Neural cell (in vitro differentiated cells): ENCODE data around the gene QRFPR. TPM values are rescaled to one million over a fixed set of nuclear protein-coding genes. Genes with fewer than 3 reads are reported as not detected.
"Not testable (repeated sequence)": the region's sequence is repeated elsewhere in the genome, so short reads cannot be mapped to it uniquely, and the experiment has no call there.

Source experiments
- H2AFZ ChIP-seq: fragments of 200-600, 300-800 bp; sonication (generic), shearing (Covaris generic); 2 replicates; pipeline ENCODE4 v1.6.0; 2014; ENCODE audit warnings: low read depth, mild to moderate bottlenecking, antibody characterized with exemption, low read length, moderate library complexity
- H3F3A ChIP-seq: fragments of 200-600 bp; shearing (Covaris generic); 2 replicates; pipeline ENCODE4 v1.6.1; 2016; ENCODE audit warnings: mild to moderate bottlenecking, moderate library complexity, mixed read lengths, antibody characterized with exemption, low read length; ENCODE audit not compliant: insufficient read depth, poor library complexity, severe bottlenecking
- H3K27ac ChIP-seq: fragments of 200-600, 300-800 bp; sonication (generic), shearing (Covaris generic); 2 replicates; pipeline ENCODE4 v1.5.1; 2014; ENCODE audit warnings: mild to moderate bottlenecking, low read length, moderate library complexity
- H3K27me3 ChIP-seq: fragments of 300-800, 200-600 bp; sonication (generic), shearing (Covaris generic); 2 replicates; pipeline ENCODE4 v1.6.0; 2014; ENCODE audit warnings: mild to moderate bottlenecking, low read depth, low read length, moderate library complexity; ENCODE audit not compliant: insufficient read depth
- H3K36me3 ChIP-seq: fragments of 300-800, 200-600 bp; sonication (generic), shearing (Covaris generic); 2 replicates; pipeline ENCODE4 v1.5.1; 2014; ENCODE audit warnings: mild to moderate bottlenecking, antibody characterized with exemption, low read length, moderate library complexity; ENCODE audit not compliant: insufficient read depth
- H3K4me2 ChIP-seq: fragments of 300-800, 200-600 bp; sonication (generic), shearing (Covaris generic); 2 replicates; pipeline ENCODE4 v1.6.0; 2014; ENCODE audit warnings: mild to moderate bottlenecking, low read length
- H3K4me3 ChIP-seq: fragments of 300-800, 200-600 bp; sonication (generic), shearing (Covaris generic); 2 replicates; pipeline ENCODE4 v1.5.1; 2014; ENCODE audit warnings: mild to moderate bottlenecking, low read length, moderate library complexity
- H3K79me2 ChIP-seq: fragments of 200-600 bp; shearing (Covaris generic); replicated peaks from 2 replicates; pipeline ENCODE4 v1.6.0; 2014; ENCODE audit warnings: mild to moderate bottlenecking, low read length, moderate library complexity; ENCODE audit not compliant: insufficient read depth
- H3K9ac ChIP-seq: fragments of 300-800, 200-600 bp; sonication (generic), shearing (Covaris generic); 2 replicates; pipeline ENCODE4 v1.6.1; 2016; ENCODE audit warnings: mild to moderate bottlenecking, low read length, mixed read lengths
- H3K9me2 ChIP-seq: fragments of 200-600 bp; shearing (Covaris generic); 2 replicates; pipeline ENCODE4 v1.6.1; 2016; ENCODE audit warnings: mild to moderate bottlenecking, low read length, mixed read lengths; ENCODE audit not compliant: insufficient read depth
- H3K9me3 ChIP-seq: fragments of 200-600, 300-800 bp; sonication (generic), shearing (Covaris generic); 2 replicates; pipeline ENCODE4 v1.6.1; 2016; ENCODE audit warnings: mild to moderate bottlenecking, mixed run types, low read length, moderate library complexity, mixed read lengths
- H4K20me1 ChIP-seq: fragments of 200-600 bp; shearing (Covaris generic); 2 replicates; pipeline ENCODE4 v1.6.1; 2016; ENCODE audit warnings: mild to moderate bottlenecking, mixed run types; ENCODE audit not compliant: insufficient read depth
- CTCF ChIP-seq: fragments of 450-650 bp; IDR thresholded peaks from 2 replicates; pipeline ENCODE4 v1.5.1; 2014; ENCODE audit warnings: antibody characterized with exemption, mild to moderate bottlenecking, moderate library complexity; ENCODE audit not compliant: poor library complexity, severe bottlenecking
- EP300 ChIP-seq: fragments of 450-650 bp; conservative IDR thresholded peaks from 2 replicates; pipeline ENCODE4 v1.6.1; 2014; ENCODE audit warnings: antibody characterized with exemption, mild to moderate bottlenecking, moderate library complexity; ENCODE audit not compliant: poor library complexity, severe bottlenecking
- EZH2 ChIP-seq: fragments of 200-600, 300-800 bp; shearing (Covaris generic), sonication (generic); IDR thresholded peaks from 2 replicates; pipeline ENCODE4 v1.6.1; 2014; ENCODE audit warnings: antibody characterized with exemption, low read length, borderline replicate concordance, mild to moderate bottlenecking; ENCODE audit not compliant: insufficient read depth, poor library complexity, severe bottlenecking
- MXI1 ChIP-seq: fragments of 450-650 bp; conservative IDR thresholded peaks from 2 replicates; pipeline ENCODE4 v1.6.1; 2014; ENCODE audit warnings: antibody characterized with exemption, mild to moderate bottlenecking; ENCODE audit not compliant: poor library complexity, severe bottlenecking
- POLR2AphosphoS5 ChIP-seq: IDR thresholded peaks from 2 replicates; pipeline ENCODE4 v1.6.1; 2012
- RAD21 ChIP-seq: fragments of 450-650 bp; conservative IDR thresholded peaks from 2 replicates; pipeline ENCODE4 v1.6.1; 2014; ENCODE audit warnings: antibody characterized with exemption, mild to moderate bottlenecking, moderate library complexity
- REST ChIP-seq: IDR thresholded peaks from 2 replicates; pipeline ENCODE4 v1.6.1; 2012; ENCODE audit warnings: borderline replicate concordance
- SMC3 ChIP-seq: fragments of 450-650 bp; conservative IDR thresholded peaks from 2 replicates; pipeline ENCODE4 v1.6.1; 2014; ENCODE audit warnings: antibody characterized with exemption, mild to moderate bottlenecking, moderate library complexity; ENCODE audit not compliant: poor library complexity
- TAF1 ChIP-seq: IDR thresholded peaks from 2 replicates; pipeline ENCODE4 v1.6.1; 2012; ENCODE audit warnings: low read depth
- polyA plus RNA-seq: library from polyadenylated mRNA; depleted of rRNA; stranded (reverse); fragments of >200 nt; gene quantifications from 2 replicates; pipeline ENCODE4 v1.2.3, GENCODE V29; 2014

The QRFPR gene
- polyA plus RNA-seq, 1 donor from 2014 or later, result 0.54 TPM

GRCh38 chr4:121313430-121313829 is 67.4 kb downstream of the QRFPR start:
- not testable (repeated sequence) for H3K9ac ChIP-seq, H4K20me1 ChIP-seq, H3K27ac ChIP-seq, H3K9me3 ChIP-seq, H3K4me2 ChIP-seq, H3K36me3 ChIP-seq, H3K79me2 ChIP-seq, H2AFZ ChIP-seq, H3K9me2 ChIP-seq, H3K27me3 ChIP-seq, H3K4me3 ChIP-seq, H3F3A ChIP-seq

- Histone ChIP-seq H3K9me2 (no peaks in the 10 kb centered on the region), H3K9me3 (no peaks in the 10 kb centered on the region), H3K27ac (no peak overlapping the region), H3F3A (no peaks in the 10 kb centered on the region), H3K36me3 (no peaks in the 10 kb centered on the region), H3K27me3 (no peaks in the 10 kb centered on the region), H3K9ac (no peak overlapping the region), H3K4me2 (no peak overlapping the region), H3K79me2 (no peaks in the 10 kb centered on the region), H3K4me3 (no peak overlapping the region), H2AFZ (no peak overlapping the region), H4K20me1 (no peaks in the 10 kb centered on the region)
- TF ChIP-seq RAD21 (no peak), MXI1 (no peak), CTCF (no peak), EP300 (no peak), EZH2 (no peak), SMC3 (no peak), POLR2AphosphoS5 (no peak), TAF1 (no peak), REST (no peak)
Observed at GRCh38 chr4:121308828-121309227, 72.0 kb downstream of the QRFPR start.

GRCh38 chr4:121308328-121308663 is 72.5 kb downstream of the QRFPR start:
- H3K9ac ChIP-seq, result no peak overlapping the region
- H3F3A ChIP-seq, result no peaks in the 10 kb centered on the region
- no peak overlapping the region for H3K4me2 ChIP-seq
- no peak overlapping the region for H3K4me3 ChIP-seq
- no peaks in the 10 kb centered on the region for H3K79me2 ChIP-seq
- TF ChIP-seq SMC3 (no peak), RAD21 (no peak), EP300 (no peak), TAF1 (no peak), CTCF (no peak), REST (no peak), EZH2 (no peak), MXI1 (no peak), POLR2AphosphoS5 (no peak)
- H3K9me2 ChIP-seq, result no peaks in the 10 kb centered on the region
- no peaks in the 10 kb centered on the region for H3K36me3 ChIP-seq
- H4K20me1 ChIP-seq, result no peaks in the 10 kb centered on the region
- H2AFZ ChIP-seq, result no peak overlapping the region
- no peaks in the 10 kb centered on the region for H3K9me3 ChIP-seq
- no peaks in the 10 kb centered on the region for H3K27me3 ChIP-seq
- H3K27ac ChIP-seq, result no peak overlapping the region
